Neural crest cell (in vitro differentiated cells): ENCODE results near the gene MYOG. TPM values are rescaled to one million over a fixed set of nuclear protein-coding genes. Genes with fewer than 3 reads are reported as not detected.
A peak's percentile ranks its signal among the peaks of the same experiment; 100 is the strongest.

Source experiments
- DNase-seq: peaks from one replicate; pipeline ENCODE4 v3.0.0; 2021; ENCODE audit warnings: low read depth, mixed read lengths, low spot score
- H3K27ac Mint-ChIP-seq: one replicate; pipeline ENCODE4 v1.8.0; 2021; ENCODE audit warnings: mild to moderate bottlenecking, mixed read lengths; ENCODE audit not compliant: unreplicated experiment
- H3K27me3 Mint-ChIP-seq: 2 replicates; pipeline ENCODE4 v1.8.0; 2021; ENCODE audit warnings: low read depth, mild to moderate bottlenecking, mixed read lengths
- H3K36me3 Mint-ChIP-seq: 2 replicates; pipeline ENCODE4 v1.8.0; 2021; ENCODE audit warnings: low read depth, mild to moderate bottlenecking, mixed read lengths
- H3K4me1 Mint-ChIP-seq: 2 replicates; pipeline ENCODE4 v1.8.0; 2021; ENCODE audit warnings: mixed read lengths
- H3K4me3 Mint-ChIP-seq: one replicate; pipeline ENCODE4 v1.8.0; 2021; ENCODE audit warnings: mild to moderate bottlenecking, mixed read lengths
- H3K9me3 Mint-ChIP-seq: 2 replicates; pipeline ENCODE4 v1.8.0; 2021; ENCODE audit warnings: mixed read lengths
- CTCF ChIP-seq: fragments of 200-600 bp; sonication (generic); conservative IDR thresholded peaks from 2 replicates; pipeline ENCODE4 v1.5.0; 2021; ENCODE audit warnings: antibody characterized with exemption, mild to moderate bottlenecking
- total RNA-seq: library from RNA; stranded (reverse); gene quantifications from 2 replicates; pipeline ENCODE4 v1.2.1, GENCODE V29; 2021

The MYOG gene
- total RNA-seq, 1 donor from 2014 or later = not detected

DNA sequence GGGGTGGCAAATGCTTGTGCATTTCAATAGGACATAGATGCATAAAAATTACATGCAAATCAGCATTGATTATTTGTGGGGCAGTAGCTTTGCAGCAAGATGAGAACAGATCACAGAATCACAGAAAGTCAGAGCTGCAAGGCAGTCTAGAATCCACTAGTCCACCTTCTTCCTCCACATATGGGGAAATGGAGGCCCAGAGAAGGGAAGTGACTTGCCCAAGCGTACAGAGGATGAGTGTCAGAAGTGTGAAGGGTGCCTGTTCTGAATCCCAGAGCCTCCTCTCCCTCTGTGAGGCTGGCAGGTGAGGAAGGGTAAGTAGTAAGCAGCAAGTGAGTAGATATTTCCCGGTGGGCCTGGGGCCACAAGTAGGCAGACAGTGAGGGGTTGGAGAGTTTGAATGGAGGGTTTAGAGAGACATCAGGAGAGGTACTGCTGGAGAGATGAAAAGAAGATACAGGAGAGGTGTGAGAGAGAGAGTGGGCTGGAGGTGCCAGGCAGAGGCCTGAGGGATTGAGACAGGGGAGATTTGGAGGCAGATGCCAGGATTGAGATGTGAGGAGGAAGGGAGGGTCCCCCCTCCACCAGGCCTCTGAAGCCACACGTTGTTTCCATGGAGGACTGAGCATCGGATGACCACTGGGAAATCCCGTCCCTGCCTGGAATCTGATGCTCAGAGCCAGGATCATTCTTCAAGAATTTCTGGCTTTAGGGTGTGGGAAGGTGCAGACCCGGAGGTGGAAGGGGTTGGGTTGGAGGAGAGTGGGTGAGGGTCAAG, 4.8 kb upstream of the MYOG start:
- Mint-ChIP-seq H3K27ac (peak overlapping the region; percentile 89), H3K4me3 (no peak overlapping the region), H3K36me3 (peaks cover 4% of the 10 kb centered on the region), H3K27me3 (peaks cover 10% of the 10 kb centered on the region), H3K4me1 (peaks cover 5% of the 10 kb centered on the region), H3K9me3 (peaks cover 15% of the 10 kb centered on the region)
- DNase-seq = no peak
- TF ChIP-seq CTCF = no peak

DNA sequence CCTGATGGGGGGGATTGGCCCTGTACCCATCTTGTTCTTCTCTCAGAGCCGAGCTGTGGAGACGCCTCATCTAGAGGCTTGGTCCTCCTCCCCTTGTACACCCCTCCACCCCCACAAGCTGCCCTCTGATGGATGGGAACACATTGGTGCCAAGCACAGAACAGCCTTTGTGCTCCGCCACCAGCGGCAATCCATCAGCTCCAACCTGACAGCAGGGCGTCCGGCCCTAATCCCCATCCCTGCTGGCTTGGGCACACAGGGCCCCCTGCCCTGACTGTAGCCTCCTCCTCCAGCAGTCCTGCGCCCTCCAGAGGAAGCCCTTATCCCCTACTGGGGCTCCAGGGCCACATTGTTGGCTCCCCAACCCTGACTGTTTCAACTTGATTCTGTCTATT, 3.8 kb upstream of the MYOG start:
- no peak for TF ChIP-seq CTCF
- H3K4me3 Mint-ChIP-seq = no peak overlapping the region
- H3K36me3 Mint-ChIP-seq = peaks cover 3% of the 10 kb centered on the region
- H3K4me1 Mint-ChIP-seq = peaks cover 5% of the 10 kb centered on the region
- peaks cover 6% of the 10 kb centered on the region for H3K9me3 Mint-ChIP-seq
- H3K27me3 Mint-ChIP-seq = peaks cover 10% of the 10 kb centered on the region
- H3K27ac Mint-ChIP-seq = no peak overlapping the region
- no peak for DNase-seq

DNA sequence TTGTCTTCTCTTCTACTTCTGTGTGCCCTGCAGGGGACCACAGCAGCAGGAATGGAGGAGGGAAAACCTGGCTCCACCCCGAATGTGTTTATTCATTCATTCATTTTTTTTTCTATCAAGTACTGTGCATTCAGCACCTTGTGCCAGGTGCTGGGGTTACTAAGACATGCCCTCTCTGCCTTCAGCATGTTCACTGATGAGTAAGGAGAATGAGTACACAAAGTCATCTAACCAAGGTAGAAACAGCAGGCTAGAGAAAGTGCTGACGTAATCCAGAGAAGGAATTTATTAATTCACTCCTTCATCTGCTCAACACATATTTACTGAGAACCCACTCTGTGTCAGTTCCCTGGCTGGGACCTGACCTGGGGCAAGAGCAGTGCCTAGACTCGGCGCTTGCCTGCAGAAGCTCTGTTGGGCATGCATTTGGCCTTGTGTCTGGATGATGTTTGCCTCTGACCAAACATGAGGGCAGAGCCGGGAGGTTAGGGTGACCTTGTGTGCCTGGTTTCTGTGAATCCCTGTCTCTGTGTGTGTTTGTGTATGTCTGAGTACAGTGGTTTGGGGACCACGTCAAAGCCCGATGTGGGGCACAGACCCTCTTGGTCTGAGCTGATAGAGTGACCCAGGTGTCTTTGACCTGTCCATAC, 3.3 kb upstream of the MYOG start:
- Mint-ChIP-seq H3K36me3 (no peaks in the 10 kb centered on the region), H3K9me3 (peaks cover 2% of the 10 kb centered on the region), H3K27me3 (peaks cover 10% of the 10 kb centered on the region), H3K4me1 (peaks cover 5% of the 10 kb centered on the region), H3K4me3 (no peak overlapping the region), H3K27ac (no peak overlapping the region)
- TF ChIP-seq CTCF = no peak
- DNase-seq = no peak

GRCh38 chr1:203088441-203088840, 2.6 kb upstream of the MYOG start:
- DNase-seq = no peak
- H3K36me3 Mint-ChIP-seq = no peaks in the 10 kb centered on the region
- H3K4me3 Mint-ChIP-seq = no peak overlapping the region
- H3K27ac Mint-ChIP-seq = peak overlapping the region; percentile 72
- no peaks in the 10 kb centered on the region for H3K9me3 Mint-ChIP-seq
- peaks cover 5% of the 10 kb centered on the region for H3K4me1 Mint-ChIP-seq
- H3K27me3 Mint-ChIP-seq = peaks cover 10% of the 10 kb centered on the region
- no peak for TF ChIP-seq CTCF

- Mint-ChIP-seq H3K4me1 (peaks cover 8% of the 10 kb centered on the region), H3K27ac (no peak overlapping the region), H3K9me3 (no peaks in the 10 kb centered on the region), H3K27me3 (peaks cover 10% of the 10 kb centered on the region), H3K36me3 (no peaks in the 10 kb centered on the region), H3K4me3 (no peak overlapping the region)
- TF ChIP-seq CTCF = no peak
- no peak for DNase-seq
Observed at GRCh38 chr1:203086992-203087763, 1.4 kb upstream of the MYOG start.
